Measurements from ENCODE around the gene FADS1. TPM values are rescaled to one million over a fixed set of nuclear protein-coding genes. Genes with fewer than 3 reads are reported as not detected.

FADS1 gene
- polyA plus RNA-seq, 1 donor (not counting 4 experiments of a cell fraction or from before 2014, with no cell fraction given) = 34.0 TPM

- Histone ChIP-seq H2AFZ (ENCODE audit: control insufficient read depth, low read length) (no peak overlapping the region), H3K4me1 (ENCODE audit: control insufficient read depth, extremely low read depth, insufficient read depth, low read length) (peaks cover 9% of the 10 kb centered on the region), H3K4me3 (ENCODE audit: control insufficient read depth in 2 of 3, extremely low read depth in 1 of 3, insufficient read depth in 2 of 3, low read depth in 1 of 3, low read length in 3 of 3) (no peak overlapping the region), H3K79me2 (ENCODE audit: control insufficient read depth, insufficient read depth, low read length) (no peaks in the 10 kb centered on the region), H3K4me2 (ENCODE audit: control insufficient read depth, extremely low read depth, insufficient read depth, low read depth, low read length) (no peak overlapping the region), H4K20me1 (ENCODE audit: control insufficient read depth, extremely low read depth, insufficient read depth, low read length) (peaks cover 2% of the 10 kb centered on the region), H3K27me3 (ENCODE audit: control insufficient read depth, extremely low read depth, insufficient read depth, low read length) (no peaks in the 10 kb centered on the region), H3K9me1 (ENCODE audit: control insufficient read depth, extremely low read depth, insufficient read depth, low read length) (no peaks in the 10 kb centered on the region), H3K9me3 (ENCODE audit: control insufficient read depth, low read depth, low read length) (no peaks in the 10 kb centered on the region), H3K27ac (ENCODE audit: control insufficient read depth, insufficient read depth, low read length) (no peak overlapping the region), H3K9ac (ENCODE audit: control insufficient read depth, extremely low read depth, insufficient read depth, low read length) (no peak overlapping the region), H3K36me3 (ENCODE audit: control insufficient read depth in 2 of 2, extremely low read depth in 1 of 2, insufficient read depth in 2 of 2, low read length in 2 of 2) (peaks cover 11 to 26% of the 10 kb centered on the region in 2 experiments)
- no peak for TF ChIP-seq CTCF (optimal IDR thresholded peaks at IDR 0.05 in 1 of 3, IDR thresholded peaks at IDR 0.05 in 1 of 3, conservative IDR thresholded peaks at IDR 0.05 in 1 of 3; ENCODE audit: extremely low read depth in 1 of 3, insufficient read depth in 2 of 3, low read length in 3 of 3)
- no peak for TF ChIP-seq EZH2 (IDR thresholded peaks at IDR 0.05; ENCODE audit: low read length)
- DNase-seq (ENCODE audit: low read depth, low spot score) (no peak), FAIRE-seq (no peak)
- dilution Hi-C loops (cut with MboI; ENCODE audit: extremely low pct_ligation_motif_present, low sequenced_read_pairs) = no loop called here
Measured at GRCh38 chr11:61864814-61865775, 48.3 kb upstream of the FADS1 start.

GRCh38 chr11:61863548-61864081 lies 46.8 kb upstream of the FADS1 start:
- TF ChIP-seq EZH2 (IDR thresholded peaks at IDR 0.05; ENCODE audit: low read length) (no peak), CTCF (optimal IDR thresholded peaks at IDR 0.05 in 1 of 3, IDR thresholded peaks at IDR 0.05 in 1 of 3, conservative IDR thresholded peaks at IDR 0.05 in 1 of 3; ENCODE audit: extremely low read depth in 1 of 3, insufficient read depth in 2 of 3, low read length in 3 of 3) (no peak)
- Histone ChIP-seq H3K27ac (ENCODE audit: control insufficient read depth, insufficient read depth, low read length) (no peak overlapping the region), H2AFZ (ENCODE audit: control insufficient read depth, low read length) (no peak overlapping the region), H4K20me1 (ENCODE audit: control insufficient read depth, extremely low read depth, insufficient read depth, low read length) (peaks cover 3% of the 10 kb centered on the region), H3K27me3 (ENCODE audit: control insufficient read depth, extremely low read depth, insufficient read depth, low read length) (no peaks in the 10 kb centered on the region), H3K9me3 (ENCODE audit: control insufficient read depth, low read depth, low read length) (no peaks in the 10 kb centered on the region), H3K4me1 (ENCODE audit: control insufficient read depth, extremely low read depth, insufficient read depth, low read length) (peaks cover 11% of the 10 kb centered on the region), H3K9me1 (ENCODE audit: control insufficient read depth, extremely low read depth, insufficient read depth, low read length) (no peaks in the 10 kb centered on the region), H3K79me2 (ENCODE audit: control insufficient read depth, insufficient read depth, low read length) (no peaks in the 10 kb centered on the region), H3K4me2 (ENCODE audit: control insufficient read depth, extremely low read depth, insufficient read depth, low read depth, low read length) (no peak overlapping the region), H3K4me3 (ENCODE audit: control insufficient read depth in 2 of 3, extremely low read depth in 1 of 3, insufficient read depth in 2 of 3, low read depth in 1 of 3, low read length in 3 of 3) (no peak overlapping the region), H3K9ac (ENCODE audit: control insufficient read depth, extremely low read depth, insufficient read depth, low read length) (no peak overlapping the region), H3K36me3 (ENCODE audit: control insufficient read depth in 2 of 2, extremely low read depth in 1 of 2, insufficient read depth in 2 of 2, low read length in 2 of 2) (peaks cover 11 to 27% of the 10 kb centered on the region in 2 experiments)
- FAIRE-seq (no peak), DNase-seq (ENCODE audit: low read depth, low spot score) (no peak)
- dilution Hi-C loops (cut with MboI; ENCODE audit: extremely low pct_ligation_motif_present, low sequenced_read_pairs) = no loop called here

Measured in keratinocyte (primary cell).